ENCODE data around the gene SPRED3.

Gene SPRED3

DNA sequence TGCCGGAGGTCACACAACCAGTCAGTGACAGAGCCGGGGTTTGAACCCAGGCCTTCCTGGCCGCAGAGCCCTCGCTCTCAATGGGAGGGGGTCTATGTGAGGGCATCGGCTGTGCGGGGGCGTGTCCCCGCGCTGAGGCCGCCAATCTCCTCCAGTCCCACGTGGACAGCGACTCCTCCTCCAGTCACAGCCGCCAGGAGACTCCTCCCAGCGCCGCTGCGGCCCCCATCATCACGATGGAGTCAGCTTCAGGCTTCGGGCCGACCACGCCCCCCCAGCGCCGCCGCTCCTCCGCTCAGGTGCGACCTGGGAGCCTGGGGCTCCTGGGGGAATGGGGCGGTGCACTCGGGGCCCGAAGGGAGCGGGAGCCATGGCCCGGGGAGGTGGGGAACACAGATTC lies 6.0 kb downstream of the SPRED3 start:
- Histone ChIP-seq H3K27ac (ENCODE audit: low read length) (no peak overlapping the region), H3K36me3 (ENCODE audit: insufficient read depth, low read length) (no peaks in the 10 kb centered on the region), H4K20me1 (ENCODE audit: insufficient read depth, low read length) (0 out of 2 replicates have a peak, but pooled peaks cover 3% of the 10 kb centered on the region), H3K4me2 (ENCODE audit: insufficient read depth, low read length) (no peak overlapping the region), H2AFZ (ENCODE audit: low read depth, low read length) (no peak overlapping the region), H3K27me3 (ENCODE audit: insufficient read depth, low read length, poor library complexity) (no peaks in the 10 kb centered on the region), H3K9ac (ENCODE audit: low read depth, low read length) (no peak overlapping the region), H3K9me3 (ENCODE audit: insufficient read depth, low read length, severe bottlenecking) (no peaks in the 10 kb centered on the region), H3K4me3 (ENCODE audit: low read depth in 1 of 2, low read length in 2 of 2) (no peak overlapping the region), H3K79me2 (ENCODE audit: insufficient read depth, low read length) (no peaks in the 10 kb centered on the region), H3K4me1 (ENCODE audit: insufficient read depth, low read length) (0 out of 2 replicates have a peak, but pooled peaks cover under 1% of the 10 kb centered on the region)
- DNase-seq = no peak
- TF ChIP-seq EZH2 (IDR thresholded peaks at IDR 0.05; ENCODE audit: borderline replicate concordance, low read depth, low read length, severe bottlenecking) = no peak
- no peak for TF ChIP-seq CTCF (IDR thresholded peaks at IDR 0.05; ENCODE audit: borderline replicate concordance, extremely low read depth, low read length, poor library complexity, severe bottlenecking)
- no peak for ATAC-seq (ENCODE audit: insufficient read depth, low read depth)

GRCh38 chr19:38395381-38396114 lies 7.1 kb downstream of the SPRED3 start:
- ATAC-seq (ENCODE audit: insufficient read depth, low read depth) (no peak), DNase-seq (no peak)
- no peaks in the 10 kb centered on the region for H3K9me3 ChIP-seq (ENCODE audit: insufficient read depth, low read length, severe bottlenecking)
- TF ChIP-seq CTCF (IDR thresholded peaks at IDR 0.05; ENCODE audit: borderline replicate concordance, extremely low read depth, low read length, poor library complexity, severe bottlenecking) (no peak), EZH2 (IDR thresholded peaks at IDR 0.05; ENCODE audit: borderline replicate concordance, low read depth, low read length, severe bottlenecking) (no peak)
- H3K4me1 ChIP-seq (ENCODE audit: insufficient read depth, low read length) = no peaks in the 10 kb centered on the region
- no peaks in the 10 kb centered on the region for H3K79me2 ChIP-seq (ENCODE audit: insufficient read depth, low read length)
- no peak overlapping the region for H3K9ac ChIP-seq (ENCODE audit: low read depth, low read length)
- no peak overlapping the region for H3K27ac ChIP-seq (ENCODE audit: low read length)
- H3K4me2 ChIP-seq (ENCODE audit: insufficient read depth, low read length) = no peak overlapping the region
- H4K20me1 ChIP-seq (ENCODE audit: insufficient read depth, low read length) = no peaks in the 10 kb centered on the region
- H3K27me3 ChIP-seq (ENCODE audit: insufficient read depth, low read length, poor library complexity) = no peaks in the 10 kb centered on the region
- H2AFZ ChIP-seq (ENCODE audit: low read depth, low read length) = no peak overlapping the region
- H3K36me3 ChIP-seq (ENCODE audit: insufficient read depth, low read length) = no peaks in the 10 kb centered on the region
- no peak overlapping the region for H3K4me3 ChIP-seq (ENCODE audit: low read depth in 1 of 2, low read length in 2 of 2)

GRCh38 chr19:38399081-38399480 lies 10.6 kb downstream of the SPRED3 start:
- Histone ChIP-seq H3K79me2 (ENCODE audit: insufficient read depth, low read length) (peaks cover 7% of the 10 kb centered on the region; the same call in 1 of the 2 replicates), H4K20me1 (ENCODE audit: insufficient read depth, low read length) (no peaks in the 10 kb centered on the region), H3K36me3 (ENCODE audit: insufficient read depth, low read length) (no peaks in the 10 kb centered on the region), H3K27me3 (ENCODE audit: insufficient read depth, low read length, poor library complexity) (no peaks in the 10 kb centered on the region), H2AFZ (ENCODE audit: low read depth, low read length) (no peak overlapping the region), H3K4me3 (ENCODE audit: low read depth in 1 of 2, low read length in 2 of 2) (no peak overlapping the region), H3K27ac (ENCODE audit: low read length) (no peak overlapping the region), H3K9ac (ENCODE audit: low read depth, low read length) (no peak overlapping the region), H3K4me2 (ENCODE audit: insufficient read depth, low read length) (no peak overlapping the region), H3K9me3 (ENCODE audit: insufficient read depth, low read length, severe bottlenecking) (no peaks in the 10 kb centered on the region), H3K4me1 (ENCODE audit: insufficient read depth, low read length) (peaks cover 13% of the 10 kb centered on the region)
- TF ChIP-seq EZH2 (IDR thresholded peaks at IDR 0.05; ENCODE audit: borderline replicate concordance, low read depth, low read length, severe bottlenecking) = no peak
- no peak for TF ChIP-seq CTCF (IDR thresholded peaks at IDR 0.05; ENCODE audit: borderline replicate concordance, extremely low read depth, low read length, poor library complexity, severe bottlenecking)
- DNase-seq = no peak
- no peak for ATAC-seq (ENCODE audit: insufficient read depth, low read depth)

Data from DND-41 (cell line).